Kidney epithelial cell (primary cell): ENCODE data around the gene TAAR5. TPM values are rescaled to one million over a fixed set of nuclear protein-coding genes. Genes with fewer than 3 reads are reported as not detected.
"Not testable (repeated sequence)": the region's sequence is repeated elsewhere in the genome, so short reads cannot be mapped to it uniquely, and the experiment has no call there.

ENCODE experiments used
- DNase-seq: peaks from one replicate; pipeline ENCODE4 v3.0.0-alpha.2; 2010; ENCODE audit warnings: low read depth
- H3K27me3 ChIP-seq: 2 replicates; pipeline ENCODE4 v1.6.0; 2011; ENCODE audit warnings: low read length; ENCODE audit not compliant: control insufficient read depth, insufficient read depth
- H3K36me3 ChIP-seq: 2 replicates; pipeline ENCODE4 v1.5.1; 2011; ENCODE audit warnings: low read length; ENCODE audit not compliant: control insufficient read depth, insufficient read depth
- H3K4me3 ChIP-seq: 2 replicates; pipeline ENCODE4 v1.5.1; 2011; ENCODE audit warnings: low read depth, mild to moderate bottlenecking, control low read depth, low read length
- CTCF ChIP-seq: IDR thresholded peaks from 2 replicates; pipeline ENCODE4 v1.5.1; 2011; ENCODE audit warnings: mild to moderate bottlenecking, moderate library complexity, low read length, control low read depth, inconsistent platforms; ENCODE audit not compliant: insufficient read depth, poor library complexity, severe bottlenecking
- total RNA-seq: library from RNA; depleted of rRNA; stranded (reverse); fragments of >200 nt; gene quantifications from 2 replicates; pipeline ENCODE4 v1.2.3, GENCODE V29; 2015

The TAAR5 gene, protein sequence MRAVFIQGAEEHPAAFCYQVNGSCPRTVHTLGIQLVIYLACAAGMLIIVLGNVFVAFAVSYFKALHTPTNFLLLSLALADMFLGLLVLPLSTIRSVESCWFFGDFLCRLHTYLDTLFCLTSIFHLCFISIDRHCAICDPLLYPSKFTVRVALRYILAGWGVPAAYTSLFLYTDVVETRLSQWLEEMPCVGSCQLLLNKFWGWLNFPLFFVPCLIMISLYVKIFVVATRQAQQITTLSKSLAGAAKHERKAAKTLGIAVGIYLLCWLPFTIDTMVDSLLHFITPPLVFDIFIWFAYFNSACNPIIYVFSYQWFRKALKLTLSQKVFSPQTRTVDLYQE
- not detected in 2 replicates for total RNA-seq

GRCh38 chr6:132589454-132589853 is at the start of gene TAAR5:
Gene TAAR5, minus strand, starts transcription at chr6:132589741. Its CDS starts 55 bp downstream, at chr6:132589686.
- no peak for DNase-seq

DNA sequence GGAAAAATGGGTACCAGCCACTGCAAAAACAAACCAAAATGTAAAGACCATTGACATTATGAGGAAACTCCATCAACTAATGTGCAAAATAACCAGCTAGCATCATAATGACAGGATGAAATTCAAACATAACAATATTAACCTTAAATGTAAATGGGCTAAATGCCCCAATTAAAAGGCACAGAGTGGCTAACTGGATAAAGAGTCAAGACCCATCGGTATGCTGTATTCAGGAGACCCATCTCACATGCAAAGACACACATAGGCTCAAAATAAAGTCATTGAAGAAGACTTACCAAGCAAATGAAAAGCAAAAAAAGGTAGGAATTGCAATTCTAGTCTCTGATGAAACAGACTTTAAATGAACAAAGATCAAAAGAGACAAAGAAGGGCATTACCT is 47.6 kb upstream of the TAAR5 start:
- H3K36me3 ChIP-seq, H3K4me3 ChIP-seq, H3K27me3 ChIP-seq, DNase-seq: not testable (repeated sequence)

More at GRCh38 chr6:132589454-132589853, at the start of gene TAAR5:
- no peaks in the 10 kb centered on the region for H3K27me3 ChIP-seq
- TF ChIP-seq CTCF, result no peak
- no peak within 1 kb of the TSS for H3K4me3 ChIP-seq
- no peaks in the 10 kb centered on the region for H3K36me3 ChIP-seq

DNA sequence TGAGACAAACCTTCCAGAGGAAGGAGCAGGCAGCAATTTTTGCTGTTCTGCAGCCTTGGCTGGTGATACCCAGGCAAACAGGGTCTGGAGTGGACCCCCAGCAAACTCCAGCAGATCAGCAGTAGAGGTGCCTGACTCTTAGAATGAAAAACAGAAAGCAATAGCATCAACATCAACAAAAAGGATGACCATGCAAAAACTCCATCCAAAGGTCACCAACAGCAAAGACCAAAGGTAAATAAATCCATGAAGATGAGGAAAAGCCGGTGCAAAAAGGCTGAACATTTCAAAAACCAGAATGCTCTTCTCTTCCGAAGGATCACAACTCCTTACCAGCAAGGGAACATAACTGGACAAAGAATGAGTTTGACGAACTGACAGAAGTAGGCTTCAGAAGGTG is 46.4 kb upstream of the TAAR5 start:
- H3K27me3 ChIP-seq, DNase-seq, H3K4me3 ChIP-seq, H3K36me3 ChIP-seq: not testable (repeated sequence)

DNA sequence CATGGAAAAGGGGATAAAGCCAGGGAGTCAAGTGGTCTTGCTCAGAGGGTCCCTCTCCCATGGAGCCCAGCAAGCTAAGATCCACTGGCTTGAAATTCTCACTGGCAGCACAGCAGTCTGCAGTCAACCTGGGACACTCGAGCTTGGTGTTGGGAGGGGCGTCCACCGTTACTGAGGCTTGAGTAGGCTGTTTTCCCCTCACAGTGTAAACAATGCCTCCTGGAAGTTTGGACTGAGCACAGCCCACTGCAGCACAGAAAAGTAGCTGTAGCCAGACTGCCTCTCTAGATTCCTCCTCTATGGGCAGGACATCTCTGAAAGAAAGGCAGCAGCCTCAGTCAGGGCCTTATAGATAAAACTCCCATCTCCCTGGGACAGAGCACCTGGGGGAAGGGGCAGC is 45.7 kb upstream of the TAAR5 start:
- not testable (repeated sequence) for H3K36me3 ChIP-seq, H3K27me3 ChIP-seq, DNase-seq, H3K4me3 ChIP-seq

DNA sequence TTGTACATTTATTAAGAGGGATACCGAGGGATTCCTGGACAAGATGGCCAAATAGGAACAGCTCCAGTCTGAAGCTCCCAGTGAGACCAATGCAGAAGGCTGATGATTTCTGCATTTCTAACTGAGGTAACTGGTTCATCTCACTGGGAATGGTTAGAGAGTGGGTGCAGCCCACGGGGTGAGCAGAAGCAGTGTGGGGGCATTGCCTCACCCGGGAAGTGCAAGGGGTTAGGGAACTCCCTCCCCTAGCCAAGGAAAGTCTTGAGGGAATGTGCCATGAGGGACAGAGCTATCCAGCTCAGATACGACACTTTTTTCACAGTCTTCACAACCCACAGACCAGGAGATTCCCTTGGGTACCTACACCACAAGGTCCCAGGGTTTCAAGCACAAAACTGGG is 45.3 kb upstream of the TAAR5 start:
- TF ChIP-seq CTCF, result no peak
- Histone ChIP-seq H3K27me3 (no peaks in the 10 kb centered on the region), H3K4me3 (no peak overlapping the region), H3K36me3 (no peaks in the 10 kb centered on the region)
- DNase-seq, result no peak

GRCh38 chr6:132633362-132633761 is 43.8 kb upstream of the TAAR5 start:
- H3K36me3 ChIP-seq, result no peaks in the 10 kb centered on the region
- no peak overlapping the region for H3K4me3 ChIP-seq
- TF ChIP-seq CTCF, result no peak
- no peak for DNase-seq
- no peaks in the 10 kb centered on the region for H3K27me3 ChIP-seq

DNA sequence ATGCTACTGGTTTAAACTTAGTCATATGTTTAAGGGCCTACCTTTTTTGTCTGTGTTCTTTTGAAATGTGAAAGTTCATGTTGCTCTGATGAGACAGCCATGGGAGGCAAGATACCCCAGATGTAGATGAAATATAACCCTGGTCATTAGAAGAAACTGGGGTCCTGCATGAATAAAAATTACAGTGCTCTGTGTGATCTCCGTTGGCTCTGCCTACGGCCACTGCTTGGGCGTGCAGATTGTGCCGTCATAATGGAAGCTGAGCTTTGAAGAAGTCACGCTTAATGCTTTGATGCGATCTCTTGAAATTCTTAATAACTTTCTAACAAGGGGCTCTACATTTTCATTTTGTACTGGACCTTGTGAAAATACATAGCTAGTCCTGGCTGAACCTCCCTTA is 34.6 kb upstream of the TAAR5 start, which contains the start of gene TAAR2:
TAAR2 (minus strand) TSS at position 101 of the 400 bp plus-strand sequence; CDS start at position 101, 0 bp downstream.
- Histone ChIP-seq H3K36me3 (no peaks in the 10 kb centered on the region), H3K27me3 (no peaks in the 10 kb centered on the region), H3K4me3 (no peak within 1 kb of the TSS)
- TF ChIP-seq CTCF, result no peak
- no peak for DNase-seq
